ENCODE data around the gene SFTPB.
A peak's percentile ranks its signal among the peaks of the same experiment; 100 is the strongest.
"Not testable (repeated sequence)": the region's sequence is repeated elsewhere in the genome, so short reads cannot be mapped to it uniquely, and the experiment has no call there.

SFTPB gene

DNA sequence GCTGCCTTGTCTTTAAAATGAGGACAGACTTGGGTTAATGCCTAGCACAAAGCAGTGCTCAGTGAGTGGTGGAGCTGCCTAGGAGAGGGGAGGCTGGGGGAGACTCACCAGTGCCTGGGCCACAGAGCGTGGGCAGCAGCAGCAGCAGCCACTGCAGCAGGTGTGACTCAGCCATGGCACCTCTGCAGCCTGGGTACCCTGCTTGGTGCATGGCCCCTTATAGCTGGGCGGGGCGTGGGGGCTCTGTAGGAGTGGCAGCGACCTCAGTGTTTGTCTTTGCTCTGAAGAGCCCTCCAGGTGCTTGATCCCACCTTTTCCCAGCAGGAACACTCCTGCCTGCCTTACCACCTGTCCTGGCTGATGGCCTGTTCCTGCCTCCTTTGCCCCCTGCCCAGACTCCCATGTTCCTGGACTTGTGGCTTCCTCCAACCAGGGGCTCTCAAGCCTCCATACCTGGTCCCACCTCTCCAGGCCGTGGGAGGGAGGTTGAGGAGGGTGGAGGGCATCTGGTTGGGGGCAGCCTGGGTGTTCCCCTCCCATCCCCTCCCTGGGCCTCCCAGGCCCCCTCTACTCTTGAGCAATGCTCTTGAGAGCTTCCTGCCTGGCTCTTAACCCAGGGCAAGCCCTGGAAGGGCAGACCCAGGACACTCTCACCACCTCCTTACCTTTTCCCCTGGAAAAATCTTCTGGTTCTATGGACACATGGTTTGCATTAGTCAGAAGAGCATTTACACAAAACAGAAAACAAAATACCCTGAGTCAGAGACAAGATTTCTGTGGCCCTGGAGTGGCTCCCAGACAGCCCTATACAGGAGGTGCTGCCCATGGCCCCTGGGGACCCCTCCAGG lies at the start of gene SFTPB:
SFTPB (minus strand) TSS at position 191 of the 848 bp plus-strand sequence; CDS start at position 175, 16 bp downstream.
- no peak for DNase-seq

DNA sequence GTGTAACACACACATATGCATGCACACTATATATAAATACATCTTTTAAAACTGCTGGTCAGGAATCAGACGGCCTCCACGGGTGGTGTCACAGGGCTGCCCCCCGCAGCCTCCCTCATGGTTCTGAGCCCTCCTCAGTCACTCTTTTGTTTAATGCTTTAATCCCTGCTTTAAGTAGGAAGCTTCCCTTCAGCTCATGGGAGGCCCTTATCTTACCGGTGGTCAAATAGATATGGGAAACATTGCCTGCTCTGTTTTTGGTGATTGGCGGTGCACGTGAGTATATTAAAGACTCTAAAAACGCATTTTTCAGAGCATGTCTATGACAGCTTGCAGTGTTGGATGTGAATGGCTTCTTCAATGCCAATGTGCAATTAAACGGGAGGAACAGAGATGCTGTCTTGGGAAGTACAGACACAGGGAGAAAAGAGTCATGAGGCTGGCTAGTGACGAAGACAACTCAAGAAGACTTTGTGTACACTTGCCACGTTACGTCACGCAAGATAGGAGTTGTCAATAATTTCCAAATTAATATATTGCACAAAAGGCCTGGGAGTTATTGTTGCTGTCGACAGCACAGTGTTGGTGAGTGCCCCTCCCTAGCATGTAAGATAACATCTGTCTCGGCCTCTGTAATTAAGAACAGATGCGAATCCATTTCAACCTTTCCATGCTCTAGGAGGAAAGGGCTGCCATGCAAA lies 49.5 kb upstream of the SFTPB start:
- no peak for DNase-seq

DNA sequence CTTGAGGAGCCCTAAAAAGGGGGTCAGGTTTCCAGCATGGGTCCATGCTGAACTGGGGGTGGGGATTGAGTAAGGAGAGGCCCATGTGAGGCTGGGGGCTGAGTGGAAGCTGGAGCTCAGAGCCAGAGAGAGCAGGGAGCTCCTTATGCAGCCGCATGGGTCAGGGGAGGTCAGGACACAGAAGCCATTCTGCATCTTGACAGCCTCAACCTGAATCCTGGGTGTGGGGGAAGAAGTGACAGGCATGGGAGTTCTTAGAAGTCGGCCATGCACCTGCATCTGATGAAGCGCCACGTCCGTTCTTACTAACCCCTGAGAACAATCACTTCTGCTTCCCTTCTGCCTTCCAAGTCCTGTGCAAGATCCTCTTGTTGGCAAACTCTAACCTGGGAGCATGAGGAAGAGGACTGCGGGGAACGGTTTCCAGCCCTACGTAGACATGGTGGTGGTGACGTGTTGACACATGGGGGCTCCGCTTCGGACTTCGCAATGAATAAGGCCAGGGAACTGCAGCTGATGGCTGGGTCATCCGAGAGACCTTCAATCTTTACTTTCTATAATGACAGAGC lies 48.4 kb upstream of the SFTPB start:
- no peak for DNase-seq

DNA sequence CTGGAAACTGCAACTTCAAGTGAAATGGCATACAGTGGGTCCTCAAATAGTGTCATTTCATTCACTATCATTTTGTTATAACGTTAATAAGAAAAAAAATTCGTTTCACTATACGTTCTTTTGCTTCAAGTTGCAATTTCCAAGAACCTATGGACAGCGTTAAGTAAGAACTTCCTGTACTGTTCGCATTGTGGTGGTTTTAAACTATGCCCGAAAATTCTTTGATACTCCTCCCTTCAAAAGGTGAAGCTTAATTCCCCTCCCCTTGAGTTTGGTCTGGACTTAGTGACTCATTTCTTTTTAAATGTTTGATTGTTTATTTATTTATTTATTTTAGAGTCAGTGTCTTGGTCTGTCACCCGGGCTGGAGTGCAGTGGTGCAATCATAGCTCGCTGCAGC lies 46.8 kb upstream of the SFTPB start:
- no peak for DNase-seq

DNA sequence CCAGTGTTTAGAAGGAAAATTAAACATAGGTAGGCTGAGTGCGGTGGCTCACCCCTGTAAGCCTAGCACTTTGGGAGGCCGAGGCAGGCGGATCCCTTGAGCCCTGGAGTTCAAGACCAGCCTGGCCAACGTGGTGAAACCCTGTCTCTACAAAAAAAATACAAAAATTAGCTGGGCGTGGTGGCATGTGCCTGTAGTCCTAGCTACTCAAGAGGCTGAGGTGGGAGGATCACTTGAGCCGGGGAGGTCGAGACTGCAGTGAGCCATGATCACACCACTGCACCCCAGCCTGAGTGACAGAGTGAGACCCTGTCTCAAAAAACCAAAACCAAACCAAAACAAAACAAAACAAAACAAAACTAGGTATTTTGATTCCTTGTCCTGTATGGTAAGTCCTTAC lies 46.4 kb upstream of the SFTPB start:
- DNase-seq = not testable (repeated sequence)

DNA sequence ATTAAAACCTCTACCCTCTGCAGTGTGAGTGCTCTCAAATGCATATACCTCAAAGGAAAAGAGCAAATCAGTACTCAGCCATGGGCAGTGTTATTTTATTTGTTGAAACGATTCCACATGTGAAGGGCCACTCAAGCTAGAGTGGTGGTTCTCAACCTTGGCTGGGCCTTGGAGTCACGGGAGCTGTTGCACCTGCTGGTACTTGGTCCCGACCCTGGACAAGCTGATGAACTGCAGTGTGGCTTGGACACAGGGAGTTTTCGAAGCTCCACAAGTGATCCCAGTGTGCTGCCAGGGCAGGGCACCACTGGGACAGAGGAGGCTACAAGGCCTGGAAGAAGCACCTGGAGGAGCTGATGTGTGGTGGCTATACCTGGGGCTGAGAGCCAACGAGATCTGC lies 45.8 kb upstream of the SFTPB start:
- no peak for DNase-seq

DNA sequence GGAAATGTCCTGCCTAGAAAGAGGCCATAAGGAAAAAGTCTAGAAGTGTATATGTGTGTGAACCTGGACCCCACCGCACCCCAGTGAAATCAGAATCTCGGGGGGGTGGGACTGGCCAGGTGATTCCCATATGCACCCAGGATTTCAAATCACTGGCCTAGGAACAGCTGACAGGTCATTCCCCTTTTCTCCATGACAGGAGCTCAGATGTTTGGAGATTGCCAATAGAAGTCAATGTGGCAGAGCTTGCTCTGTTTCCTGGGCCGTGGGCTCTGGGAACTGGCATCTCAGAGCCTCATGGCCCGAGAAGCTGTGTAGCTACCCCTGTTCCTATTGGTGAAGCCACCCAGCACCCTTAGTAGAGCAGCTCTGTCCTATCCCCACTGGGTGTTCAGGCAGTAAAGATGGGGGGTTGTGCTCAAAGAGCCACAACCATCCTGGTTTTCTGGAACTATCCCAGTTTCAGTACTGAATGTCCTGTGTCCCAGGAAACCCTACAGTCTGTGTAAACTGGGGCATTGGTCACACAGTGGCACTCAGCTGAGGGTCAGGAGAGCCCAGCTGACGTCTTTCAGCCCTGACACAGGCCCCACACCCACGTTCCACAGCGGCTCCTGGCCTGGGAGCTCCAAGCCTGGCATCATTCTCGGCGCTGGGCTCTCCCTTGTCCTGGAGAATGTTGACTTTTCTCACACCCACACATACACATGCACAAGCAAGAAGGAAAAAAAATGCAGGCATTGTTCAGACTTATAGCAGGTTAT lies 45.0 kb upstream of the SFTPB start:
- DNase-seq = no peak

DNA sequence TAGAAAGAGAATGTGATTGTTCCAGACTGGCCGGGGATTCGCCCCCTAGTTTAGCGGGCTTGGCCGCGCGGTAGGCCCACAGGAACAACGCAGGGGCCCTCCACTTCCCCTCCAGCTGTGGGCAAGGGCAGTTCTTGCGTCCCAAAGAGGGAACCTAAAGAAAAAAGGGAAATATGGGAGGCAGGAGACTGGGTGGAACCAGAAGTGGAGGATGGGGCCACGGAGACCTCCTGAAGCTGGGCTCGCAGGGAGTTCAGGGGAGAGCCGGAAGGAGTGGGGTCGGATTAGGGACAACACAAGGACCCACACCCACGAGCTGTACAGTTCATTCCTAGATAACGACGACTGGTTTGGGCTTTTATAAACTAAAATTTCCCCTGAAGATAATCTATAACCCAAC lies 44.3 kb upstream of the SFTPB start:
- no peak for DNase-seq

DNA sequence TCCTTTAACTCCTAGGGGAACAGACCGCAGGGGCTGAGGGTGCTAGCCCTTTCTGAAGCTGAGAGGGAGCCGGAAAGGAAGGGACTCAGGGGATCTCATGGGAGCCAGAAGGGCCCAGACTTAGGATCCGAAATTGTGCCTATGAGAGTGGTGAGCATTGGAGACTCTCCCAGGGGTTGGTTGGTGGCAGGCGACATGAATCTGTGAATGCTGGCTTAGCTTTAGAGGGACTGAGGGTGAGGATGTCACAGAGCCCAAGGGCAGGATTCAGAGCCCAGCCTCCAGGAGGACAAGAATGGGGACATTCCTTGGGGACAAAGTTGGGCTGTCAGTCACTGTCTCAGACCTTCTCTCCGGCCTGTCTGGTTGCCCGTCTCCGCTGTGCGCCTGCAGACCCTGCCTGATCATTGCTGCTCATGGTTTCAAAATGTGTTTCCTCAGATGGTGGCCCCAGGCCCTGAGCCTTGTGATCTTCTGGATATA lies 43.6 kb upstream of the SFTPB start:
- DNase-seq = no peak

DNA sequence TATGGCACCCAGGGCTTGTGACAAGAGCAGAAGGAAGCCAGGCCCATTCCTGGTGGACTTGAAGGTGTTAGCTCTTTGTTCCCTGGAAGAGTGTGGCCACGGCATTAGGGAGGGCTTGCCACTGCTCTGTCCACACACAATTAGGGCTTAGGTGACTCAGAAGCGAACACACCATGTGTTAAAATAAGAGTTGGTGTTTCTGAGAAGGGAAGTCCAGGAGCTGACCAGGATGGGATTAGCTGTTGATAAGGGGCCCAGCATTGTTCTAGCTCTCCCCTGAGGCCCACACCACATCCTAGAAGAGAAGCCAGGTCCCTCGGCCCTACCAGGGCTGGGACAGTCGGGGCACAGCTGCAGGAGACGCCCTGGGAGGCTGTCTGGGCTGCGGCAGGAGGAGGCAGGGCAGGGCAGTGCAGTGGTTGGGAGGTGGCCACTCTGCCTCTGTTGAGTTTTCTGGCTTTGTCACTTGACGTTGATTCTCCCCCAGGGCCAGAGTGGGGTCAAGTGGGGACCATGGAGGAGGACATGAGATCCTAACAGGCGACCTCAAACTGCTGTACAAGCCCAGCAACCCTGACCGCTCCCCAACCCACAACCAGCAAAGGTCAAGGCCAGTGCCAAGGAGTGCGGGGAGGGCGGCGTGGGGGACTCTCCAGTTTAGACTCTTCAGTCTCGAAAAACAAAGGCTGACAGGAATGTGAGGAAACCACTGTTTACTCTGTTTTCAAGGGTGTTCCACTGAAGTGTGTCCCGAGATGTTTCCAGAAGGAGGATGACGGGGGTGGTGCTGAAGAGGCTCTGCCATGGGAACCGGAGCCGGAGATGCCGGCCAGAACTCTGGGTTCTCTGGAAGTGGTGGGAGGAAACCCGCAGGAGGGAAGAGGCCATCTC lies 42.9 kb upstream of the SFTPB start:
- DNase-seq = no peak

DNA sequence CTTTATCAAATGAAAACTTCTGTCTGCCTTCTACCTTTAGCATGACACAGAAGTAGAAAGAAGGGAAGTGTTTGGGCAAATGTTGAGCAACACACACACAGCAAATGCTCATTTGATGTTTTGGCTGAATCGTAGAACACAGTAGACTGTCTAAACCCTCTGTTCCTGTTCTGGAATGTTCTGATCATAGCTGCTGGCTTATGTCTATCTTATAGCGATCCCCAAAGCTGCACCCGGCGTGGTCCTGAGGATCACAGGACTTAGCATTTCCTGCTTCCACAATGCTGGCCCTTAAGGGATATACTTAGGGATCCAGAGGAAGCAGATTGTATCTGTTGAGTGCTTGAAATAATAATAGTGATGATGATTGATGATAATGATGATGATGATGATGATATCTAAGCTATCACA lies 41.4 kb upstream of the SFTPB start:
- no peak for DNase-seq

DNA sequence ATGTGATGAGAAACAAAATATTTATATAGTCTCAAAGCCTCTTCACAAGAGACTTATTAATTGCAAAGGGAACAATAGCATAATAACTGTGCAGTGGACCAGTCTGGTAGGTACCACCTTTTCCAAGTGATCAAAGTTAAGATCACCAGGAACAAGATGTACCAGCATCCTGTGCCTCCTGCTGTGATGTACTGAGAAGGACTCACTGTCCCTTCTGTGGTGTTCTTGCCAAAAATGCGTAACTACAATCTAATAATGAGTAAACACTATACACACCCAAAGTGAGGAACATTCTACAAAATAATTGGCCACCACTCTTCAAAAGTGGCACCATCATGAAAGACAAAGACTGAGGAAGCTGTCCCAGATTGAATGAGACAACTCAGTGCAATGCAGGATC lies 40.6 kb upstream of the SFTPB start:
- no peak for DNase-seq

DNA sequence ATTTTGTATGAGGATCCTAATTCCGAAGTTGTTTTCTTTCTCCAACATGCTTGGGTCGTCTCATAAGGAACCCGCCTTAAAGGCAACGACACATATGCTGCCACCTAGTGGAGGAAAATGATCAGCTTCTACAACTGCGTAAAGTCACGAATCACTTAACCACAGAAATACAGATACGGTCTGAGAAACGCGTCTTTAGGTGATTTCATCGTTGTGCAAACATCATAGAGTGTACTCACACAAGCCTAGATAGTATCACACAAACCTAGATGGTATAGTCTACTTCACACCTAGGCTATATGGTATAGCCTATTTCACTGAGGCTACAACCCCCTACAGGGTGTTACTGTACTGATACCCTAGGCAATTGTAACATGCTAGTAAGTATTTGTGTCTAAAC lies 39.3 kb upstream of the SFTPB start:
- peak; percentile 81 for DNase-seq

DNA sequence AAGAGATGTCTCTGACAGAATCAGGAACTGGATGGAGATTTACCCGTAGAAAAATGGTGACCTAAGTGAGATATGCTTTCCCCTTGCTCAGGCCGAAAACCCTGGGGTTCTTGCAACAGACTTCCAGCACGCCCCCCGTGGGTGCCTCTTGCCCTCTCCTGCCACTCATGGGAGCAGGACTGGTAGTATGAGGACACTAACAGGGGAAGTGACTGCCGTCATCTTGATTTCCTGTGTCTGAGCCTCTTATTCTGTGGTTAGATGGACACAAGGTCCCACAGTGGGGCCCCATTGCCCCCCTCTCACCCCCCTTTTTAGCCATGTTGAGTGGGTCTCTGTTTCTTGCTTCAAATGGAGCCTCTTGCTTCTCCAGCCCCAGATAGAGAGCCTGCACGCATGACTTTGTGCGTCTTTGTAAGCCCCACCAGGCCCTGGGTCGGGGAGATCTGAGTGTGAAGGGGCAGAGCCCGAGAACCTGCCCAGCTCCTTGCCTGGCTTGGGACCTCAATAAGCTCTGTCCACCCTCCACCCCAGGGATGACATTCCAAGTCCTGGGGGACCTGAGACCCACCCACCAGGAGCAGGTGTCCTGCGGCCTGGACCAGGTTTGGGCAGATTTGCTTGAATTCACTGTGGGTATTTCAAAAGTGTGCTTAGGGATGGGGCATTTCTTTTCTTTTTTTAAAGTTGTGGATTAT lies 38.7 kb upstream of the SFTPB start:
- no peak for DNase-seq

DNA sequence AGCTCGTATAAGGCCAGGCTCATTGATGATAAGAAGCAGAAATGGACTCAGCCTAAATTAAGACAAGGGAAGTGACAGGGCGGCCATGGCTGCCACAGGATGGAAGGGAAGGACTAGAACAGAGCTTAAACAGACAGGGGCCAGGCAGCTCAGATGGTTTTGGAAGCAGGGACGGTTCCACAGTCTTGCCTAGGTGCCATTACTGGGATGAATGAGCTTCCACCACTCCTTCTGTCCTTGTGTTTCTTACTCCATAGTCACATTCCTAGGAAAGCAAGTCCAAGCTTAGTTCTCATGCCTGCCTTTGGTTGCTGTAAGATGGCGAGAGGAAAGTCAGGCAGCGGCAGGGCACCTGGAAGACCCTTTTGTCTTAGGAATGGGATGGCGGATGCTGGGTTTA lies 38.1 kb upstream of the SFTPB start:
- DNase-seq = no peak

DNA sequence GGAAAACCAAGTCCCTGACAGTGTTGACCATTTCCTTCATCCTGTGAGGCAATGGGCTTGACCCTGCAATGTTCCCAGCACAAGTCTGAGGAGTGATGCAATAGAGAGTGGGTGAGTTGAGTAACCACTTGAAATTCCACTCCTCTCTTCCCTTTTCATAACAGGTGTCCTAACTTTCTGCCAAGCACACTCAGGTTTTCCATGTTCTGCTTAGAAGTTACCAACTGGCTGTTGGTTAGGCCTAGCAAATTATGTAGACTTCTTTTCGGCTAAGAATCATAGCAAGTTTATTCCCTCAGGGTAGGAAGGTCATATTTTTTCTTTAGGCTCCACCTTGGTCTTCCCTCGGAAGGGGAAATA lies 37.7 kb upstream of the SFTPB start:
- DNase-seq = no peak

DNA sequence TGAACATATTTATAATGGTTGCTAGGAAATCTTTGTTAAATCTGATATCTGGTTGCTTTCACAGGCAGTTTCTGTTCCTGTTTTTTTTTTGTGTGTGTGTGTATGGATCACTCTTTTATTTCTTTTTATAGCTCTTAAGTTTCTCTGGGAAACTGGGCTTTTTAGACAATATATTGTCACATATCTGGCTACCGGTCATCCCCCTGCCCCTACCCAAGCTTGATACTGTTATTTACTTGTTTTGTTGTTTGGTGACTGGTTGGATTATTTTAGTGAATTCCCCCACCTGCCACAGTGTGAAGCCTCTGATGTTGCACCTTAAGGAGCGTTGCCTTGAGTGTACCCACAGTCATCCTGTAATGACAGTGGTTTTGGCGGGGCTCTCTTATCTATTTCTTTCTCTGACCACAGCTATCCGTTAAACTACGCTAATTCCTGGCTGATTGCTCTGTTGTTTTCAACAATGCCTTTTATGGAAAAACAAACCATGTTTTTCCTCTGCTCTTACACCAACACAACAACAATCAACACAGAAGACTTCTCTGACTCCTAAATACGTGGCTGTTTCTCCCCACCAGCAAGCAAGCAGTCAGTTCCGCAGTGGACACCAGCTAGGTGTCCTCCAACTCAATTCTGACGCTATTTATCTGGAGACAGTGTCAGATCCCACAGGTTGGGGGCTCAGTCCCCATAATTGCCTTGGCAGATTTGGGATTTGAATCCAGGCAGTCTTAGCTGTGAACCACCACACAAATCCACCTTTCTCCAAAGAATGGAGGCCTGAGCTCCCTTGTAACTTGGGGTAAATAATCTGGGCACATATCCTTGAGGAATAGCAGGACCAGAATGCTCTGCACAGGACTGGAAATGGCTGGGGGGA lies 37.0 kb upstream of the SFTPB start:
- DNase-seq = no peak

DNA sequence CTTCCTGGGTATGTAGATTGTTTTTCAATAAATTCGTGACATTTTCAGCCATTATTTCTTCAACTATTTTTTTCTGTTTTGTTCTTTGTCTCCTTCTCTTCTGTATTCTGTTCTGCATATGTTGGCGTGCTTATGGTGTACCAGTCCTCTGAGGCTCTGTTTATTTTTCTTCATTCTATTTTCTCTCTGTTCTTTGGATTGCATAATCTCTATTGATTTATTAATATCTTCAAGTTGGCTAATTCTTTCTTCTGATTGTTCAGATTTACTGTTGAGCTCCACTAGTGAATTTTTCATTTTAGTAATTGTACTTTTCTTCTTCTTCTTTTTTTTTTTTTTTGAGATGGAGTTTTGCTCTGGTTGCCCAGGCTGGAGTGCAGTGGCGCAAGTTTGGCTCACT lies 36.0 kb upstream of the SFTPB start:
- DNase-seq = no peak

DNA sequence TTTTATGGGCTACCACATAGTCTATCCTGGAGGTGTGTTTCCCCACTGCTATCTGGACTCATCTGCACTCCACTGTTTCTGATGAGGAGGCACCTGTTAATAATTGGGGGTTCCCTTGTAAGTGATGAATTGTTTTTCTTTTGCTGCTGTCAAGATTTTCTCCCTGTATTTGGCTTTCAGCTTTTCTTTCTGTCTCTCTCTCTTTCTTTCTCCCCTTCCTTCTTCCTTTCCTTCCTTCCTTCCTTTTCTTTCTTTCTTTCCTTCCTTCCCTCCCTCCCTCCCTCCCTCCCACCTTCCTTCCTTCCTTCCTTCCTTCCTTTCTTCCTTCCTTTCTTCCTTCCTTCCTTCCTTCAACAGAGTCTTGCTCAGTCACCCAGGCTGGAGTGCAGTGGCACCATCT lies 35.3 kb upstream of the SFTPB start:
- DNase-seq = no peak

DNA sequence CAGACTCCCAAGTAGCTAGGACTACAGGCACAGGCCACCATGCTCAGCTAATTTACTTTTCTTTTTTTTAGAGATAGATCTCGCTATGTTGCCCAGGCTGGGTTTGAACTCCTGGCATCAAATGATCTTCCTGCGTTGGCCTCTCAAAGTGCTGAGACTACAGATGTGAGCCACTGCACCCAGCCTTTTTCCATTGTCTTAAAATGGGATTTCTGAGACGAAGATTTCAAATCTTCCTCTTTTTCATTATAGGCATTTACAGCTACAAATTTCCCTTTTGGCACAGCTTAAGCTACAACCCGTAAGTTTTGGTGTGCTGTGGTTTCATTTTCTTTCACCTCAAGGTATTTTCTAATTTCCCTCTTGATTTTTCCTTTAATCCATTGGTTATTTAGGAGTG lies 34.8 kb upstream of the SFTPB start:
- no peak for DNase-seq

DNA sequence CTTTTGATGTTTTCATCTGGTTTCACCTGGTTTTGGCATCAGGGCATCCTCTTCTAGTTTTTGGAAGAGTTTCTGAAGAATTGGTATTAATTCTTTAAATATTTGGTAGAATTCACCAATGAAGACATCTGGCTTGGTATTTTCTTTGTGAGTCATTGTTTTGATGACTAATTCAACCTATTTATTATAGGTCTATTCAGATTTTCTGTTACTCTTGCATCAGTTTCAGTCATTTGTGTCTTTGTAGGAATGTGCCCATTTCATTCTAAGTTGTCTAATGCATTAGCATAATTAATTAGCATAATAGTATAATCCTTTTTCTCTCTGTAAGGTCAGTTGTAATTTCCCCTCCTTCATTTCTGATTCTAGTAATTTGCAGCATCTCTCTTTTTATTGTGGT lies 34.2 kb upstream of the SFTPB start:
- no peak for DNase-seq
